Erythroblast (primary cell): ENCODE data around the gene FRAS1.

ENCODE experiments used
- DNase-seq, 2 experiments: peaks; one replicate each; lab custom pipeline; 2025; lab: John Stamatoyannopoulos, UW
- GATA1 ChIP-seq: IDR thresholded peaks from 2 replicates; pipeline ENCODE4 v1.6.1; 2011; ENCODE audit warnings: low read depth, mild to moderate bottlenecking, control low read depth, low read length, moderate library complexity
- POLR2A ChIP-seq: IDR thresholded peaks from 2 replicates; pipeline ENCODE4 v1.6.1; 2011; ENCODE audit warnings: mild to moderate bottlenecking, low read length

FRAS1 gene

GRCh38 chr4:78039678-78040077 is 17.4 kb upstream of the FRAS1 start:
- TF ChIP-seq GATA1, result no peak
- TF ChIP-seq POLR2A, result no peak
- DNase-seq, result no peak

- TF ChIP-seq GATA1 (no peak), POLR2A (no peak)
- DNase-seq, result no peak
Observed at GRCh38 chr4:78040431-78040830, 16.7 kb upstream of the FRAS1 start.

- DNase-seq, result no peak
- no peak for TF ChIP-seq POLR2A
- TF ChIP-seq GATA1, result no peak
Observed at GRCh38 chr4:78047366-78047765, 9.8 kb upstream of the FRAS1 start.

- no peak for TF ChIP-seq POLR2A
- TF ChIP-seq GATA1, result no peak
- DNase-seq, result peak in 1 of 2 experiments; percentile 3
Observed at GRCh38 chr4:78056265-78057129, 626 bp upstream of the FRAS1 start.

GRCh38 chr4:78057600-78058550 is 752 bp downstream of the FRAS1 start:
- DNase-seq, result peak; percentile 12 to 14
- TF ChIP-seq GATA1 (no peak), POLR2A (no peak)

GRCh38 chr4:78058591-78059523 is 1.7 kb downstream of the FRAS1 start:
- no peak for TF ChIP-seq GATA1
- DNase-seq, result no peak

- TF ChIP-seq POLR2A, result no peak
- no peak for TF ChIP-seq GATA1
- DNase-seq, result peak; percentile 65 to 71
Observed at GRCh38 chr4:78059524-78059889, 2.4 kb downstream of the FRAS1 start.

GRCh38 chr4:78059938-78060337 is 2.8 kb downstream of the FRAS1 start:
- no peak for DNase-seq
- TF ChIP-seq GATA1, result no peak
- no peak for TF ChIP-seq POLR2A

GRCh38 chr4:78061939-78062570 is 4.9 kb downstream of the FRAS1 start:
- DNase-seq, result no peak

GRCh38 chr4:78065508-78066192 is 8.5 kb downstream of the FRAS1 start:
- DNase-seq, result no peak
- TF ChIP-seq POLR2A (no peak), GATA1 (no peak)

More at GRCh38 chr4:78061939-78062570, 4.9 kb downstream of the FRAS1 start:
- TF ChIP-seq POLR2A, result no peak
- TF ChIP-seq GATA1, result no peak

GRCh38 chr4:78068481-78068880 is 11.4 kb downstream of the FRAS1 start:
- TF ChIP-seq GATA1, result no peak
- no peak for TF ChIP-seq POLR2A
- DNase-seq, result no peak

GRCh38 chr4:78069319-78069718 is 12.2 kb downstream of the FRAS1 start:
- no peak for TF ChIP-seq GATA1
- TF ChIP-seq POLR2A, result no peak

GRCh38 chr4:78069859-78070258 is 12.7 kb downstream of the FRAS1 start:
- no peak for DNase-seq
- TF ChIP-seq GATA1, result no peak
- TF ChIP-seq POLR2A, result no peak

More at GRCh38 chr4:78069319-78069718, 12.2 kb downstream of the FRAS1 start:
- DNase-seq, result no peak
